OCI-M2 (cell line): ENCODE data around the gene MTG2.

Experiments used
- DNase-seq: peaks from one replicate; lab custom pipeline; 2025; ENCODE audit not compliant: unreplicated experiment; lab: John Stamatoyannopoulos, UW

The MTG2 gene

DNA sequence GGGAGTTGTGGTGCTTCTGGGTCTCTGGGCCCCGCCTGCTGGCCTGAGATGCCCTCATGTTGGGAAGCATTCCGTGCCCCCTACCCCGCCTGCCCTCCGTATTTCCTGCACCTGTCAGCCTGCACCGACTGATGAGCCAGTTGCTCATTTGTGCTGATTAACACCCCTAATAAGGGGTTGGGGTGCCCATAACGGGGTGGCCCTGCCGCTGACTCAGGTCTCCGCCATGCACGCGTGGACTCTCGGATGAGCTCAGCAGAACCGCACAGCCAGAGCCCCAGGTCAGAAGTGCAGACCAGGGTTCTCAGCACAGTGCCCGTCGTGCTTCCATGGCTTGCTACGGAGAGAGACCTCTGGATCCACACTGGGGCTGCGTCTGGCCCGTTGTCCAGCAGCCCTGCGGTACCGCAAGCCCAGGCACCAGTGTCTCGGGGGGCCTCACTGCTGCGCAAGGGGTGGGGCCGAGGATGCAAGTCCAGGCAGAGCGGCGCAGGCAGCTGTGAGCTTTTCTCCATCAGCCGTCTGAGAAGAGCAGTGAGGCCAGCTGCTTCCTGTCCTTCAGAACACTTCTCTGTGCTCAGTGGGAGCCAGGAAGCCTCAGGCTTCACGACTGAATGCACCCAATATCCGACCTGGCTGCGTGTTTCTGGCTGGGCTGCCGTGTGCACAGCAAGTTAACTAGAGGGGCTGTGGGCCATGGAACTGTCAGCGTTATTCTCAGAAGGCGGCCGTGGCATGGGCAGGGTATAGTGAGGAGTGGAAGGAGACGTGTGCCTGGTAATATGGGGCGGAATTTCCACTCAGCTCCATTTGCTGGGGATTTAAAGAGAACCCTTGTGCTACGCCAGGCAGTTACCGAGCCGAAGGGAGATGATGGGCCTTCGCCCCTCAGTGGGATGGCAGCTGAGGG lies 18.6 kb downstream of the MTG2 start:
- DNase-seq = no peak

DNA sequence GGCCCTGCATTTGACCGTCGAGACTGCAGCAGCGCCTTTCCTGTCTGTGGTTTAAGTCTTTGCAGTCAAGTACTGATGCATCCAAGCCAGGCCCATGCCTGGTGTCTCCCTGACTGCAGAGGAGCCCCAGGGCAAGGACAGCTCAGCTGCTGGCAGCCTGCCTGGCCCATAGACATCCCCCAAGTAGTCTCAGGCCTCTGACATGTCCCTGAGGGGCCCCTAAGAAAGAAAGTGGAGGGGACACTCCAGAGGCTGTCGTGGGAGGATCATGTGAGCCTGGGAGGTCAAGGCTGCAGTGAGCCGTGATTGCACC lies 19.2 kb downstream of the MTG2 start:
- no peak for DNase-seq

DNA sequence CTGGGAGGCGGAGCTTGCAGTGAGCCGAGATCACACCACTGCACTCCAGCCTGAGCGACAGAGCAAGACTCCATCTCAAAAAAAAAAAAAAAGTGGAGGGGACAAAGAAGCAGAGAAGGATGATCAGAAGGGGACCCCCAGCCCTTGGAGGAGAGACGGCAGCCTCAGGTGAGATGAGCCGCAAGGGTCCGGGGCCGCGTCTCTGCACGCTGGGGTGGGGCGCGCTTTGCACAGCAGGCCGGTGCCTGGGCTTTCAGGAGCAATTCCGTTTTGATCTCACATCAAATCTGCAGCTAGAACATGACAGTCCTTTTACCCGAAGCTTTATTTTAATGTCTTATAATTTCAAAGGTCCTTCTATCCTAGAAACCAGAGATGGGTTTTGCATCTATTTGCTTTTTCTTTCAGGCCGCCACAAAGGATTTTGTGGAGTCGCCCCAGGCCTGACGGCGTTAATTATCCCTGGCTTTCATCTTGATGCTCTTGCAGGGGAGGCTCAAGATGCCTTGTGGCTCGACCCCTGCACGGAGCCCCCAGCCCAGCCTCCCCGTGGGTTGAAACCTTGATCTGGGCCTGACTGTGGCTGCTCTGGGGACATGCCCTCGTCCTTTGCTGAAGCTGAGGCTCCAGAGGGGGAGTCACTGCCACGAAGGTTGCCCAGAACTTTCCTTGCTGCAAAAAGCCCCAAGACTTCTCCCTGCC lies 20.0 kb downstream of the MTG2 start:
- no peak for DNase-seq

DNA sequence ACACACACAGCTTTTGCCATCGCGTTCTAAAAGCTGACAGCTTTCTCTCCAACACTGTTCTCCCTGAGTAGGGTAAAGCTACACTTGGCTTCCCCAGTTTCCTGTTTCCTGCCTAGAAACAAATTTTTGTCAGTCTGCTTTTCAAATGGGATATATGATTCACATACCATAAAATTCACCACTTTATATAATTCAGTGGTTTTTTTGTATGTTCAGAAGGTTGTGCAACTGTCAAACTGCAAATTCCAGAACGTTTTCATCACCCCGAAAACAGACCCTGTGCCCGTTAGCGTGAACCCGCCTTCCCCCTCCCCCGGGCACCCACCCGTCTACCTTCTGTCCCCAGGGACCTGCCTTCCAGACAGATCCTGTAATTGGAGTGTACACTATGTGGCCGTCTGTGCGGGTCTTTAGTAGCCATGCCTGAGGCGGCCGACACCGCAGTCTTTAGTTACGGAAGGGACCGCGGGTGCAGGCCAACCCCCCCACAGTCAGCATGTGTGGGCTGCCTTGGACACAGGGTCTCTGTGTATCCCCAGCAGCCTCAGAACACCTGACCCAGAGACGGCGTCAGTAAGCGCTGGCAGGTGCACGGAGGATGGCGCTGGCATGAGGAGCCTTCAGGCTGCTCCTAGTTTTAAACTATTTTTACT lies 20.7 kb downstream of the MTG2 start:
- DNase-seq = no peak

DNA sequence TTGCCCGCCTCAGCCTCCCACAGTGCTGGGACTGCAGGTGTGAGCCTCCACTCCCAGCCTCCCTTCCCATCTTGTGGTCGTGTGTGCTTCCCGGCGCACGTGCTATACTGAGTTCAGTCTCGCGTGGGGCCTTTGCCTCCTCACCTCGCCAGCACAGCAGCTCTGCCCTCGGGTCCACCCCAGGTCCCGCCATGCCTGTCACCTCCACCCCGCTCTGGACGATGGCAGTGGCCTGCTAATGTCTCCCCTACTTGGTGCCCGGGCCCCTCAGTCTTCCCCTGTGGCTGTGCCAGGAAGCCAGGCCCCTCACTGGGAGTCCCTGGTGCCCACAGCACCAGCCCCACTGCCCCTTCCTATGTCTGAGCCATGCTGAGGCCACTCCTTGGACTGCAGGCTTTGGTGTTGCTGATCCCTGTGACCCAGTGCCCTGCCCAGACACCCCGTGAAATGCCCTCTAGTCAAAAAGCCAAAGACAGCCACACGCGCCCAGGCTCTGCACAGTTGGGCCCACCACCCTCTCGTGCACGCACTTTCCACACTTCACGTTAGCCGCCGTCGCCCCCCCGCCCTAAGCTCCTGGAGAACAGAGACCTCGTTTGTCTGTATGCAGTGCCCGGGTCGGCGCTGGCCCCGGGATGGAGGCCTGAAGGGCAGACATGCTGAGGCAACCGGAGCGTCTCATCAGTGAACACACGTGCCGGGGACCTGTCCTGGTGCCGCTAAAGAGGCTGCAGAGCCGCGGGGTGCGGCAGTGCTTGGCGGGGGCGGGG lies 23.0 kb downstream of the MTG2 start:
- no peak for DNase-seq

DNA sequence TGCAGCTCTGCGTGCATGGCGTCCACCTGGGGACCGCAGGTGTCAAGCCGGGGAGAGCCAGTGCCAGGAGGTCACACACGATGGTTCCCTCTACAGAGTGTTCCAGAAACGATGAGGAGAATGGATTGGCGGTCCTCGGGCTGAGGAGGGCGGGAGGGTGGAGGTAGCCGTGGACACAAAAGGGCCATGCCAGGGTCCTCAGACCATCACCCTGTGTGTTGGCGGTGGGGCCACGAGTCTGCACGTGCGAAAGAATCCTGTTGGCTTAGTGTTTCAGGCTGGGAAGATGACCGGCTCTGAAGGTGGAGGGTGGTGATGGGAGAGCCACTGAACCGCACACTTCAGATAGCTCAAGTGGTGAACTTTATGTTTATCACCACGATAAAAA lies 23.6 kb downstream of the MTG2 start:
- DNase-seq = no peak

DNA sequence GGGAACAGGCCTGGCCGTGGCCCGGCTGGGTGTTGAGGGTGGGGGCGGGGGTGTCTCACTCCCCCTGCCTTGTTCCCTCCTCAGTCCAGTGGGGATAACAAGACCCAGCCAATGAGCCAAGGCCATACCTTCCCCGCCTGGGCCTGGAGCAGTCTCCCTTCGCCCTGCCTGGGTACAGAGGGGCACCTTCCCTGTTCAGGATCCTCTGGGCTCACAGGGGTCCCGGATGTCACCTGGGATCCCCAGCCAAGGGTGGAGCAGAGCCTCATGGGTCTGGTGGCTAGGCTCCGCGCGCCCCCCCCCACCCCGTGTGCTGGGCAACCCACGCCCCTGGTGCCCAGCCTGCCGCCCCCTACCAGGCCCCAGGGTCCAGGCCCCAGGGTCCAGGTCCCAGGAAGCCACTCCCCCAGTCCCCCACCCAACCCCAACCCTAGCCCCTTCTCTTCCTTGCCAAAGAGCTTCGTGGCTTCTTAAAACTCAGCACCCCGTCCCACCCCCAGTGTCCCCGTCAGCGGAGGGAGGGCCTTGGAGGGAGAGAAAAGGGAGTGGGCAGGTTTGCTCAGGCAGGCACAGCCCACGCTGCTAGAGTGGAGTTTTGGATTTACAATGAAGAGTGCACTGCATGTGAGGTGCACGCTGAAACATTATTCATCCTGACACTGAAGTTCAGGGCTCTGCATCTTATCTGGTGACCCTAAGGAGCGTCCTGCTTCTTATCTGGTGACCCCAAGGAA lies 25.4 kb downstream of the MTG2 start:
- no peak for DNase-seq

DNA sequence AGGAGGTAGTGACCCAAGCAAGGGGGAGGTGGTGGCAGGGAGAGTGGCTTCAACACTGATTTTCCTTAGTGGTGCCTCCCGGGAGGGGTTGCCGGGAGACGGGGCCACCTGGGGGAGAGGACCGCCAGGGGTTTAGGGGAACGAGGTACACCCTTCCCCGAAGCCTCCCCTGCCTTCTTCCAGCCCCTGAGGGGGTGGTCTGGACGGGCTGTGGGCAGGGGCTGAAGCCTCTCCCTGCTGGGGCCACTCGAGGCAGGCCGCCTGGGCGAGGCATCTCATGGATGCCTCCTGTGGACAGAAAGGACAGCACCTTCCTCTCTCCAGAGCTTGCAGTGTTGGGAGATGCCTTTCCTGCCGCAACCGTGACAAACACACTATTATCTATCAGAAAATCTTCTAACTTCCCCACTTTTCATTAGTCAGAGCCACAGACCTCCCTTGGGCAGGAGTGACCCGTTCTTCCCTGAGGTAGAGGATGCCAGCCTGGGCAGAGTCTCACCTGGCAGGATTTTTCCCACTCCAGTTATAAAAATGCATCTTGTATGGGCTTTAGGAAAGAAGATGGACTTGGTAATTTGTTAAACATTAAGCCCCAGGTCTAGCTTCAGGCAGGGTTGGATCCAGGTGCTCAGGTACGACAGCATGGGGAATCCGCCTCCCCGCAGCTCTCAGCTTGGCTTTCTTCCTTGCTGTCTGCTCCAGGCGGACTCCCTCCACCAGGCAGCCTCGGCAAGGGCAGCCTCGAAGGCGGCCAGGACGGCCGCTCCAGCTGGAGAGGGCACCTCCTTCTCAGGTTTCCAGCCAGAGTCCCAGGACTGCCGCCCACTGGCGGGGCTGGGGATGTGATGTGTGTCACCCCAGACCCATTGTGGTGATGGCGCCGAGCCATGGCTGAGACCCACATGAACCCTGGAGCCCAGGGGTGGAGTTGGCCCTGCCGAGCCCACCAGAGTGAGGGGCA lies 26.2 kb downstream of the MTG2 start:
- DNase-seq = no peak

DNA sequence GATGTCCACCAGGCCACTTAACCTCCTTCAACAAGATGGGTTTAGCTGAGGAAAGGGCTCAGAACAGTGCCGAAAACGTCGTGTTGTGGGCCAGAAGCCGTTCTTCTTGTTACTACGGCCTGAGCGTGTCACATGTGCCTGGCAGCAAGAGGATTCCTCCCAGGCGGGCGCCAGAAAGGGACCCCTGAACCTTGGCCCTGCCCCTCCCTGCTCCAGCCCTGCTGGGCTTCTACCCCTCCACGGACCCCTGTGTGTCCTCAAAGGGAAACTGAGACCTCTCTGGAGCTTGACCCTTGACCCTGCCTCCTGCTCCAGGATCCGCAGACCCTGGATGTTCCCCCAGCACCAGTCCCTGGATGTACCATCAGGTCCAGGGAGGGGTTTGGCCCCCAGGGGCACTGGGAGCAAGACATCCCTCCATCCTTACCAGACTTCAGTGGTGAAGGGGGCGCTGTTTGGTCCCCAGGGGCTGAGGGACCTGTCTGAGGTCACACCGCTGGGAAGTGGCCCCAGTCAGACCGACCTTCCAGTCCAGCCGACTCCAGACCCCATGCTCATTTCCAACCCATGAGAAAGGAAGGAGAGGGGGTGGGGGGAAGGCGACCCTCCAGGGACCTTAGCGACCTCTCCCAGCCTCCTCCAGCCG lies 27.1 kb downstream of the MTG2 start:
- DNase-seq = no peak

DNA sequence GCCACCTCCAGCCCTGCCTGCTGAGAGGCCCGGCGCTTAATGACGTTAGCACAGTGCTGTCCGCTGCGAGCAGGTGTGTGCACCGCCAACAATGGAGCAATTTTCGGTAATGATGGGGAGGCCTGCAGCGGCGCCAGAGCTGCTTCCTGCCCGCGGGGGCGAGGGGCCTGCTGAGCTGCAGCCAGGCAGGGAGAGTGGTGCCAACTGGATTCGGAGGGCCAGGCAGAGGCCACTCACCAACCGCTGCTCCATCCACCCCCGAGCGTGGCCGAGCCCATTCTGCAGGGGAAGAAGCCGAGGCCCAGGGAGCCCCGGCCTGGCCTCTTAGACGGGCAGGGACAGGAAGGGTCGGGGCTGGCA lies 27.6 kb downstream of the MTG2 start:
- no peak for DNase-seq

DNA sequence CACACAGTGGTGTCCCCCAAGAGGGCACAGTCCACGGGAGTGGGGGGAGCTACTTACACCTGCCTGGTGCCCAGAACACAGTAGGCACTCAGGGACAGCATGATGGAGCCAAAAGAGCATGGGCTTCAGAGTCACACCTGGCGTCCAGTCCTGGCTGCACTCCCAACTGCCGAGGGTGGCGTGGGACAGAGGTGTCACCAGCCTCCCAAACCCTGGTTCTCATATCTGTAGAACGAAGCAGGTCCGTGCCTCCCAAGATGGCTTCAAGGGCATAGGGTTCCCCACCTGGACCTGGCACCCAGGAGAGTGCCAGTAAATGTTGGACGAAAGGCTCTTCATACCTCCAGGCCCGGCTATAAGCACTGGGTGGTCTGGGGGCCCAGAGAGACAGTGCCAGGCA lies 28.4 kb downstream of the MTG2 start:
- no peak for DNase-seq

DNA sequence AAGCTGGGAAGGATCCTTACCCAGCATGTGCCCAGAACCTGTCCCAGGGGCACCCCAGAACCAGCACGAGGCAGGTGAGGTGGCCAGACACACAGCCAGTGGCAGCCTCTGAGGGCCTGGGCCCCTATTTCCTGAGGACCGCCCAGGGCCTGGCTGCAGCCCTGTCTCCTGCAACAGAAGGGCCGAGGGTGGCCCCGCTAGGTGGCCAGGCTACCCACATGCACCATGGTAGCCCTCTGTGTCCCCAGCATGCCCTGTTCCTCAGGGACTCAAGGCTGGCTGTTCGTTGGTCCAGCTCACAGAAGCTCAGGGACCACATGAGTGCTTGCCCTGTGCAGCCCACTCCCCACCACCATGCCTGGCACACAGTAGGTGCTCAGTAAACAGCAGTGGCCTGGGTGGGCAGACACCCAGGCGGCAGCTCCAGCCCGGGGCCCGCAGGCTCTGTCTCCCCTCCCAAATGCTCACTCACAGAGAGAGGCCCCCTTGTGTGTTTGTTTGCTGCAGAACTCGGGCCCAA lies 29.0 kb downstream of the MTG2 start:
- DNase-seq = no peak

DNA sequence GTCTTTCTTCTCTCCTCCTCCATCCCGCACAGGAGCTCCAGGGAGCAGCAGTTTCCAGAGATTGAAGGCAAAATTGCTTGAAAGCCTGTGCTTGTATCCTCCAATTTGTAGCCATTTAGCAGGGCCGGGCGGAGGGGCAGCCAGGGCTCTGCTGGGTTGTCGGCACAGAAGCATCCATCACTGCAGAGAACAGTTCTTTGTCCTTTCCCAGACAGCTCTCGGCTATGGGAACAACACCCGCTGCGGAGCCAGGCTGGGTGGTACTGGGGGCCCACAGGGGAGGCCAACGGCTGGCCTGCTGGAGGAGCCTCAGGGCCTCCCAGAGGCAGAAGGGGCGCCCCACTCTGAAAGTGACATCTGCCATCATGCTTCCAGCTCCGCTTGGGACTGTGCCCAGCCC lies 29.5 kb downstream of the MTG2 start:
- no peak for DNase-seq

DNA sequence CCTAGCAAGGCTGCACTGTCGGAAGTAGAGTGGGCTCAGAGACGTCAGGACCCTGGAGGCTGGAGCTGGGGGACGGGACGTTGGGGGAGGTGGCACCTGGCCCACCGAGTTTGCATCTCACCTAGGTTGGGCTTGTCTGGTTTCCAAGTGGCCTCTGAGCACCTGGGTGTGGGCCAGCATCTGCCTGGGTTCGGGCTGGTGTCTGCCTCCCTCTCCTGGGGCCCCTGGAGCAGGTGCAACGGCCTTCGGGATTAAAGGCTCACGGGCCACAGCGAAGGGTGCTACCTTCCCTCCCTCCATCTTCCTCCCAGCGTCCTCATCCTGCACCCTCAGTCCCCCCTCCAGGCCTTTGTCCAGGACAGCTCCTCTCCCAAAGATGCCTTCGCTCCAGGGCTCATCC lies 31.2 kb downstream of the MTG2 start:
- DNase-seq = no peak

DNA sequence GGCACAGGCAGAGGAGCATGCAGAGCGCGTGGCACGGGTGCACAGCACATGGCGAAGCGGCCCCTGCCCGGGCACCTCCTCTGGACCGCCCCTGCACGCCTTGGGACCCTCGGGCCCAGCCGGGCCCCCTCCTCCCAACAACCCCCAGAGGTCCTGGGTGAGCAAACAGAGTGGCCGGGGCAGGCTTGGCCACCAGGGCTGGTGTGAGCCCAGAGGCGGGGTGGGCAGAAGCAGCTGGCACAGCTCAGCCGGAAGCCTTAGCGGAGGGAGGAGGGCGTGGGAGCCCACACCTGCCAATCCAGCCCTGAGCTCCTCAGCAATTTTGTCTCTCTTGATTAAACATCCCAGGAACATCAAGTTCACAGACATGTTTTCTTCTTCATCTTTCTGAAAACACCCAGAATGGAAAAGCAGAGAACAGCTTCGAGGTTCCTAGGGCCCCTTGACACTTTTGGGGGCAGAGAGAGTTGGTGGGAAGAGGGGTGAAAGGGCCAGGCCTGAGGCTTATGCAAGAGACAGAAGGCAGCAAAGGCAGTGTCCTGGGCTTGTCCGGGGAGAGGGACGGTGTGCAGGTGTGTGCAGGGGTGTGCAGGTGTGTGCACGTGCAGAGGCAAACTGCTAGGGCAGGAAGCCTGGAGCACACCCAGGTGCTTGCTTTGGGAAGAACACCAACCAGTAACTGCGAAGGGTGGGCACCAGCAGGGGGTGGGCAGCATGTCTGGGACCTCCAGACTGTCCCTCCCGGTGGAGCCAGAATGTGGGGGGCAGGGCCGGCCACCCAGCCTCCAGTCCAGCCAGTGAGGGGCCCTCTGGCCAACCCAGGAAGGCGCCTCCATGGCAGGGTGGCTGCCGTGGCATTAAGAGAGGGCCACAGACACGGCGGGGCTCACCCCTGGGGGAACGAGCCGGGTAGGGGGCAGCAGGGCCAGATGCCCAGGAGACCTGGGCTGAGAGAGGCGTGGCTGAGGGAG lies 32.5 kb downstream of the MTG2 start:
- DNase-seq = no peak

DNA sequence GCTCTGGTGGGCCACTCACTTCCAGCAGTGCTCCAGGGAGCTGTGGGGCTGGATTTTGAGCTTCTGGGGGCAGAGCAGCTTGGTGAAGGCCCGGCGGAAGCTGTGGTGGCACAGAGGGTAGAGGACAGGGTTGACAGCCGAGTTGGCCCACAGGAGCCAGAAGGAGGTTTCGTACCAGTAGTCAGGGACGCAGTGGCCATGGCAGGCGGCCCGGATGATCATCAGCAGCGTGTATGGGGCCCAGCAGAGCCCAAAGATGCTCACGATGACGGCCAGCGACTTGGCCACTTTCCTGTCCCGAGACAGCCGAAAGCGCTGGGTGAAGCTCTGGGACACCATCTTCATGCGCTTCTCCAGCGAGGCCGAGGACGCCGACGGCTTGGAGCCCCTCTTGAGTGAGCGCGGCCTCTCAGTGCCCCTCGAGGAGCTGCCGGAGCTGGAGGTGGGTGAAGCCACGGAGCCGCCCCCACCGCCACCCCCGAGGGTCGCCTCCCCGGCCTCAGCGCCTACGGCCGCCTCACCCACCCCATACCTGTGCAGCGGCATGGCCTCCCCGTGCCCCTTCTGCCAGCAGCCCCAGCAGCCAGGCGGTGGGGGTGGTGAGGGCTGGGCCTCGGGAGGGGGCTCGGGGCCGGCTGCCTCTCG lies 33.3 kb downstream of the MTG2 start:
- no peak for DNase-seq
